CD1c-positive myeloid dendritic cell (primary cell): Measurements from ENCODE around the gene SETDB2.

Source experiments
- DNase-seq: peaks from one replicate; pipeline ENCODE4 v3.0.0-alpha.2; 2016; ENCODE audit errors: extremely low spot score

SETDB2 gene

DNA sequence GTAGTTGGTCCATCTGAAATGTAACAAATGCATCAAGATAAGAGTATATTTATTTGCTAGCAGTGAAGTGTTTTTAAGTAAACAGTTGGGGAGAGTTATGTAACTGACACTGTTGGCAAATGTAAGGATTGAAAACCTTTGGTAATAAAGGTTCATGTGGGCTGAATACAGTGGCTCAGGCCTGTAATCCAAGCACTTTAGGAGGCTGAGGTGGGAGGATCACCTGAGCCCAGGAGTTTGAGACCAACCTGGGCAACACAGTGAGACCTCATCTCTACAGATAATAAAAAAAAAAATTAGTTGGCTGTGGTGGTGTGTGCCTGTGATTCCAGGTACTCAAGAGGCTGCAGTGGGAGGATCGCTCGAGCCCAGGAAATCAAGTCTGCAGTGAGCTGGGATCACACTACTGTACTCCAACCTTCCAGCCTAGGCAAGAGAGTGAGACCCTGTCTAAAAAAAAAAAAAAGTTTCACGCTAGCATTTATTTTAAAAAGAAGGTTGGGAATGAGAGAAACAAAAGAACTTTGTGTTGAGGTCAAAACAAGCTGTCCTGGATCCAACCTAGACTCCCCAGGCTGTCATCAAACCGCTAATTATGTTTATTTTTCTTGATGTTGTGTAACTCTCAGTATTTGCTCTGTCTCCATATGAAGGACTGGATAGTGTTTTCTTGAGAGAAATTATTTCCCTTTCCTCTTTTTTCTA is 20.7 kb downstream of the SETDB2 start:
- DNase-seq, result no peak

DNA sequence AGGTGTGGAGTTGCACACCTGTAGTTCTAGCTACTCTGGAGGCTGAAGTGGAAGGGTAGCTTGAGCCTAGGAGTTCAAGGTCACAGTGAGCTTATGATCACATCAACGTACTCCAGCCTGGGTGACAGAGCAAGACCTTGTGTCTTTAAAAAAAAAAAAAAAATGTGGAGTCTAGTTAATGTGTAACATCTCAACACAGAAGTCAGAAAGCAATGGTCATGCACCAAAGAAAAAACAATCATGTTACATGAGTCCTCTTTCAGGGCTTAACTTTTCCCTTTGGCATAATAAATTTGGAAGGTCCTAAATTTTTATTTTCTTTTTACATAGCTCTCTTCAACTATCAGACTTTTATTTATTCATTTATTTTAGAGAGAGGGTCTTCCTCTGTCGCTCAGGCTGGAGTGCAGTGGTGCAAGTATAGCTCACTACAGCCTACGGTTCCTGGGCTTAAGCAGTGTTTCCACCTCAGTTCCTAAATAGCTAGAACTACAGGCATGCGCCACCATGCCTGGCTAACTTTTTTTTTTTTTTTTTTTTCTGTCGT is 22.3 kb downstream of the SETDB2 start:
- no peak for DNase-seq

DNA sequence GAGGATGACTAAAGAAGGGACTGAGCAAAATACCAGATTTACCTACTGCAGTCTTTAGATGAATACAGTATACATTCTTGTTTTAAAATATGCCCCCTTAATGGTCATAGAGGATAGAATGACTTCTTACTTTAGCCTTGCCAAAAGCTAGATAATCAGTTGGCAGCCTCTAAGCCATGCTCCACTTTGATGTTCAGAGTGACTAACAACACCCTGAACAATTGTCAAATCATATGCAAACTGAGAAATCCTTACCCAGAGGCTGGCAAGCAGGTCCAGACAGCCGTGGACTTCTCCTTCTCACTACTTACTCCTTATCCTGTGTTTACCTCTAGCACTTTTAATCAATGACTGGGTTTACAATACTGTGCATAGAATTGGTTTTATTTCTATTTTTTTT is 28.1 kb downstream of the SETDB2 start:
- no peak for DNase-seq

DNA sequence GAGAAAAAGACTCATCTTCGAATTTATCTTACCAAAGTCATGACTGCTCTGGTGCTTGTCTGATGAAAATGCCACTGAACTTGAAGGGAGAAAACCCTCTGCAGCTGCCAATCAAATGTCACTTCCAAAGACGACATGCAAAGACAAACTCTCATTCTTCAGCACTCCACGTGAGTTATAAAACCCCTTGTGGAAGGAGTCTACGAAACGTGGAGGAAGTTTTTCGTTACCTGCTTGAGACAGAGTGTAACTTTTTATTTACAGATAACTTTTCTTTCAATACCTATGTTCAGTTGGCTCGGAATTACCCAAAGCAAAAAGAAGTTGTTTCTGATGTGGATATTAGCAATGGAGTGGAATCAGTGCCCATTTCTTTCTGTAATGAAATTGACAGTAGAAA is 32.5 kb downstream of the SETDB2 start:
- DNase-seq, result no peak

GRCh38 chr13:49481788-49482187 is 37.7 kb downstream of the SETDB2 start:
- DNase-seq, result no peak

DNA sequence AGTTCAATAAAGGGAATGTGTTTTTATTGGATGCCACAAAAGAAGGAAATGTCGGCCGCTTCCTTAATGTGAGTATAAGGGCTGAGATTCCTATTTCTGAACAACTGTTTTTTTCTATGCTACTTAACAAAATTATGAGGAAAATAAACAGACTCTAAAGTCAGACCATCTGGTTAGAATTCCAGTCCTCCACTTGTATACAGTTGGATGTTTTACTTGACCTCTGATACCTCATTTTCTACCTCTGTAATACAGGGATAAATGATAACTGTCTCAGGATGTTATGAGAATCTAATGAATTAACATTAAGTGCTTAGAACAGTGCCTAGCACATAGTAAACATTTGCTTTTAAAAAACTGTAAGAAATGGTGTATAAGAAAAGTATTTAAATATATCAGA is 44.5 kb downstream of the SETDB2 start:
- no peak for DNase-seq

- DNase-seq, result peak; percentile 27
Observed at GRCh38 chr13:49494645-49495044, 50.6 kb downstream of the SETDB2 start.

GRCh38 chr13:49495783-49496762 is 52.0 kb downstream of the SETDB2 start, which contains the start of gene PHF11:
PHF11 (plus strand) TSS chr13:49495953; CDS start chr13:49496002, 49 bp downstream.
- peak; percentile 89 for DNase-seq

- peak; percentile 8 for DNase-seq
Observed at GRCh38 chr13:49496837-49497236, 52.8 kb downstream of the SETDB2 start.

DNA sequence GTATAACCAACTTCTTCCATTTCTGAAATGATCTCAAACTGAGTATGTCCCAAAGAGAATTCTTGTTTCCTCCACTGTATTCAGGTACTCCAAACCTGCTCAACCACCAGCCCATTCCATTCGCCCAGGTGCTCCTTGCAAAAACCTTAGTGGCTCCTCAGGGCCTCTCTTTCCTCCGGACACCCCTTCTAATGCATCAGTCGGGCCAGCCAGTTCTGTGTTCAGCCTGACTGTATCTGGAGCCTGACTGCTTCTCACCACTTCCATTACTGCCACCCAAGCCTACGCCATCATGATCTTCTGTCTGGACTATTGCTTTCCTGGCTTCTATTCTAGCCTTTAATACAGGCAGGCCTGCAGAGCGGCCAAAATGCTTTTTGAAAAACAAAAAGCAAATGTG is 53.2 kb downstream of the SETDB2 start:
- no peak for DNase-seq

- no peak for DNase-seq
Observed at GRCh38 chr13:49498206-49498605, 54.1 kb downstream of the SETDB2 start.

DNA sequence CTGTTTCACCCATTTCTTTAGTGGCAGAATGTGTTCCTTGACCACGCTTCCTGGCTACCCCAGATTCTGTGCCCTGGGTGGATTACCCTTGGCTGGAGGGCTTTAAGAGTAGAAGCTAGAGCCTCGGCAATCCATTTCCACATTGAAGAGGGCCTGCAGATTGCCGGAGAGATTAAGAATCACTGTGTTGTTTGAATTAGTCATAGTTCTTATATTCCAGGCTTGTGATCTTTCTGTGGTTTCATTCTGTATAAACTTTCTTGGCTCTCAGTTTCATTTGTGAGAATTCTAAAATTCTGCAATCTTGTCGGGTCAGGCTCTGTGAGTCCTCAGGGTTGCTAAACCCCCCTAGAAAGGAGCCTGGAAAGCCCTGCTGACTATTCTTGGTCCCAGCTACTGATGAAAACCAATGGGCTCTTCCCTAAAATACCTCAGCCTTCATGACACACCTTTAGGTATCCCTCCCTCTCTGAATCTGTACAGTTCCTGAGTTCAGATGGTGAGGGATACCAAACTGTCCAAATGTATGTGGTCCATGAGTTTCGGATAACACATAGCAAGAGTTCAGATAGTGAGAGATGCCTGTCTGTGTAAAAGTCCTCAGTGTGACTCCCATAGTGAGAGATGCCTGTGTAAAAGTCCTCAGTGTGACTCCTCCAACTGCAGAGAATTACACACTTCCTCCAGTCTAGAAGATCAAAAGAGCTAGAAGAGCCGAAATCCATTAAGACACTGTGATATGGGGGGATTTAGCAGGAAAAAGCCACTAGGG is 56.0 kb downstream of the SETDB2 start:
- DNase-seq, result no peak

GRCh38 chr13:49502954-49503353 is 58.9 kb downstream of the SETDB2 start:
- no peak for DNase-seq

DNA sequence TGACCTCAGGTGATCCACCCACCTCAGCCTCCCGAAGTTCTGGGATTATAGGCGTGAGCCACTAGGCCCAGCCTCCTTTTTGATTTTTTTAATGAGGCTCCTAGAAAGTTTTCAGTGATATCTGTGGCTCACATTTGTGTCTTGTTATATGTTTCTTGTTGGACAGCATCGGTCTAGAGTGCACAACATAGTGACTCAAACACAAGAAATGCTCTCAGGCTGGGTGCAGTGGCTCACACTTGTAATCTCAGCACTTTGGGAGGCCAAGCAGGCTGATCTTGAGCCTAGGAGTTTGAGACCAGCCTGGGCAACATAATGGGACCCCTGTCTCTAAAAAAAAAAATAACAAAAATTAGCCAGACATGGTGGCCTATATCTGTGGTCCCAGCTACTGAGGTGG is 59.9 kb downstream of the SETDB2 start:
- no peak for DNase-seq

GRCh38 chr13:49512578-49512977 is 68.5 kb downstream of the SETDB2 start:
- DNase-seq, result no peak

GRCh38 chr13:49516467-49516866 is 72.4 kb downstream of the SETDB2 start:
- DNase-seq, result no peak

GRCh38 chr13:49517461-49517860 is 73.4 kb downstream of the SETDB2 start:
- no peak for DNase-seq

DNA sequence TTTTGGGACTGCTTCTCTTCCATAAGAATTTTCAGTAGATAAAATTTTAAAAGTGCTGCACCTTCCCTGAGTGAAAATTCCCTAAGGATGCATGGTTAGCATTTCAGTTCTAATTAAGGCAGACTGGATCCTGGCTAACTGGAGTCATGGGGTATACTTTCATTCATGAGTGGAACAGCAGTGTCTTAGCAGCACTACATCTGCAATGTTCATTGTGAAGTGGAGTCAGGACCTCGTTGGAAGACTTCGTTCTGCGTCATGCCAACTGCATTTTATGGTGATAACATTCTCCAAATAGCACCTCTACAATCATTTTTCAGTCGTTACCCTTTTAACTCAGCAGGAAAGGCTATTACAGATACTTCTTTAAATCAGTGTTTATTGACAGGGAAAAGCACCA is 77.2 kb downstream of the SETDB2 start:
- DNase-seq, result no peak

GRCh38 chr13:49524740-49525501 is 80.8 kb downstream of the SETDB2 start:
- no peak for DNase-seq

GRCh38 chr13:49527123-49527522 is 83.0 kb downstream of the SETDB2 start:
- DNase-seq, result no peak

DNA sequence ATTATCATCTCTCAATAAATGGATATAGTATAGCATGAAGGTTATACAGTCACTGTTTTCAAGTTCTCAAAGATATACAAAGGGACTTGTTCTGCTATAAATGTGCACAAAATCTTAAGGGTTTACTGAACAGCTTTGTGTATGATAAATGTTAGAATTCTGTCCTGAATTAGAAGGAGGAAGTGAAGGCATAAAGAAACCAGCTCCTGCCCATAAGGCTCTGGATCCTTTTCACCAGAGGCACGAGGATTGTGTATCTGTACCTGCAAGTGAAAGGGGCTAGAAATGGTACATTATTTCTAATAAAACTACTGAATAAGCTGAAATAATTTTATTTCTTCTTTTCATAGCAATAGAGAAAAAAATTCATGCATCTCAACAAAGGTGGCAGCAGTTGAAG is 84.1 kb downstream of the SETDB2 start:
- peak; percentile 15 for DNase-seq
